Right ventricle myocardium superior (tissue), 1 donor: Measurements from ENCODE around the gene TMSB4X. TPM values are rescaled to one million over a fixed set of nuclear protein-coding genes. Genes with fewer than 3 reads are reported as not detected.
"Not testable (repeated sequence)": the region's sequence is repeated elsewhere in the genome, so short reads cannot be mapped to it uniquely, and the experiment has no call there.

Source experiments
- ATAC-seq: fragments of 200-7000 bp; cut with Tn5 transposase; one replicate; pipeline ENCODE4 v1.9.1; 2020; ENCODE audit warnings: mild to moderate bottlenecking; ENCODE audit not compliant: poor library complexity
- DNase-seq: peaks from one replicate; pipeline ENCODE4 v3.0.0-alpha.2; 2020
- intact Hi-C: fragments of 100-400 bp; cut with DNase I; formaldehyde crosslinking; loops from one replicate; pipeline ENCODE4 v1.11.2; 2022
- long read RNA-seq: library from polyadenylated mRNA; unstranded; transcript quantifications from one replicate; pipeline ENCODE4 v2.0.0, GENCODE V29; 2021
- total RNA-seq: library from RNA; stranded (reverse); fragmentation: NEBNext Ultra II Directional; extraction: Animal tissue kit (Norgen Biotek cat#: 25700); gene quantifications from one replicate; pipeline ENCODE4 v1.2.1, GENCODE V29; 2021
- donor health status: DM: no; HTN: yes; CAD: no; lungs with severe emphysema.

TMSB4X gene
- 875 TPM for total RNA-seq
- long read RNA-seq, transcript TMSB4X-204 (3 exons, 628 nt) = major isoform, 231 of 239 reads
- long read RNA-seq, partial matches to known transcripts = 0 of 239 reads
- long read RNA-seq, other reads (novel, unspliced or antisense) = 6 of 239 reads

DNA sequence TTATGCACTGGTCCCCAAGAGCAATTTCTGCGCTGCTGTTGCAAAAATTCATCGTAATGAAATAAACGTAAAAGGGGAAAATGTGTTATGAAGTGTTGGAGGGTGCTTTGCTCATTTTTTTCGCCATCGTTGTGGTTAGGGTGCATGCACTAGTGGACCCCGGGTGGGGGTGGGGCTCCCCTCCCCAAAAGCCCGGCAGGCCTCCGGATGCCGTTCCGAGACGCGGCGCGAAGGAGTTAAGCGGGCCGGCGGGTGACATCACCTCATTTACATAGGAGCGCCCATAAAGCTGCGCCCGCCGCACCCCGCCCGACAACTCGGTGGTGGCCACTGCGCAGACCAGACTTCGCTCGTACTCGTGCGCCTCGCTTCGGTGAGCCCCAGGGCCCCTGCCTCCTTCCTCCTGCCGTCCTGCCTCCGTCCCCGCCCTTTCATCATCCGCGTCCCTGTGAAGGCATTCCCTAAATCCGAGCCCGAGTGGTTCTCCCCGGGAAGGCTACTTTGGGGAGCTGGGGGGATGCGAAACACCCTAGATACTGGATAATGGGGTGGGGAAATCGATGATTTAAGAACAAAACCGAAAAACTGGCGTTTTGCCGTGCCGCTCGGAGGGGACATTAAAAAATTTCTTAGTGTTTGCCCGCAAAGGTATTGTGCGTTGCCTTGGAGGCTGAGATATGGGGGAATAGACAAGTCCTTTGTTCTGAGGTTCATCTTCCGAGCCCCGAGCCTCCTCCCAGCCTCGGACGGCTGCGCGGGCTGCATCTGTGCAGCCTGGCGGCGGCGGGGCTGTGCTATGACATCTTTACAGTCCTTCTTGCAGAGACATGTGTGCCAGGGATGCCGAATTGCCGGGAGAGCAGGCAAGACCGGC is at the start of gene TMSB4X:
Gene TMSB4X, plus strand, starts transcription at position 315 of the 874 bp plus-strand sequence.
- peak; percentile 84 for ATAC-seq
- DNase-seq = peak; percentile 90
- intact Hi-C loops = loop anchor here (5.0 kb wide), 1 partner anchor 512 kb away; no protein-coding TSS in a partner anchor

DNA sequence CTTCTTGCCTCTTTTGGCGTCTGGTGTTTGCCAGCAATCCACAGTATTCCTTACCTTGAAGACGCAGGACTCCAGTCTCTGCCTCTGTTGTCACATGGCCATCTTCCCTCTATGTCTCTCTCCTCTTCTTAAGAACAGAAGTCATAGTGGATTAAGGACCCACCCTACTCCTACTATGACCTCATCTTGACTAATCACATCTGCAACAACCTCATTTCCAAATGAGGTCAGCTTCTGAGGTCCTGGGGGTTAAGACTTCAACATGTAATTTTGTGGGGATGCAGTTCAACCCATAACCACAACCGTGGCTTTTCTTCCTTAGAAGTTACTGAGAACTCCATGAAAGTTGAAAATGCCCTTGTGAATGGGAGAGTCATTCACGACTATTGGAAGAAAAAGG is 45.2 kb upstream of the TMSB4X start:
- ATAC-seq = no peak
- no peak for DNase-seq
- intact Hi-C loops = no loop called here

DNA sequence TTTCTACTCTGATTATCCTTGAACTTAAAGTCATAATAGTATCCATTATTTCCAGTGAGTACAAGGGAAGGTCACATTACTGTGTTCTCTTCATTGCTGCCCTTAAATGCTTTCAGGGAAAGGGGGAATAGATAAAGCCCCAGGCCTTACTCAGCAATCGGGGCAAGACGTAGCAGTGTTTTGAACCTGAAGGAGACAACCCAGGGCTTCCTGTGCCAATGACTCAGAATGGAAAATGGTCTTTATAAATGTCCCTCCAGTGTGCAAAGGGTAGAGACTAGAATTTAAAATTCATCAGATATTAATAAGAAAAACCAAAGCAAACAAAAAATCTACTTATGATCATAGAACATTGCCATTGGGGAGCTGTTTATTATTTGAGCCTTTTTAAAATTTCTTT is 44.8 kb upstream of the TMSB4X start:
- ATAC-seq (no peak), DNase-seq (no peak)
- intact Hi-C loops = no loop called here

DNA sequence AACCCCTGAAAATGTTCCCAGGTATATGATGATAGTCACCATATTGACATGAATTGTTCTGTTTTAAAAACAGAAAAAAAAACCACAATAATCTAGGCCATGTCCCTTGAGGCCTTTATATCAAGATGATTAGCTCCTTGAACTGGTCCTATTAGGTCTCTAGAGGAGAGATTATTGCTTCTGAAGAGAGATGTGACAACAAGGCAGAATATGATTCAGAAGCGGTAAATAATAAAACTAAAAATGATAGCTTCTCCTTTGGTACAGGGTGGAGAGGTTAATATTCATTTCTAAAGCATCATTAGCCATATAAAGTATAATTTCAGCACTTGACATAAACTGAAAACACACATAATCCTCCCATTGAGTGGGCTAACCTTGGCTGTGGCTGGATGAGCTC is 42.7 kb upstream of the TMSB4X start:
- ATAC-seq = no peak
- DNase-seq = no peak
- intact Hi-C loops = no loop called here

DNA sequence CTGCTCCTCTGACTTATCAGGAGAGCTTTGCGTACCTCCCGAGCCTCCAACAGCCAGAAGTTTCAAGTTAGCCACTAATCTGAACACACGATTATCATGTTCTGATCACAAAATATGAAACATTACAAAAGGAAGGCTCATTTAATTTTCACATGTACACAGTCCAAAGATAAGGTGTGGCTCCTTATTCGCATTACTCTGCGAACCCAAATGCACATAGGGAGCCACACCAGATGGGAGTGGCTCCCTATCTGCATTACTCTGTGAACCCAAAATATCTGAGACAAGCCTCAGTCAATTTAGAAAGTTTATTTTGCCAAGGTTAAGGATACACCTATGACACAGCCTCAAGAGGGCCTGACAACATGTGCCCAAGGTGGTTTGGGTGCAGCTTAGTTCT is 40.1 kb upstream of the TMSB4X start:
- intact Hi-C loops = no loop called here
- DNase-seq (no peak), ATAC-seq (no peak)

DNA sequence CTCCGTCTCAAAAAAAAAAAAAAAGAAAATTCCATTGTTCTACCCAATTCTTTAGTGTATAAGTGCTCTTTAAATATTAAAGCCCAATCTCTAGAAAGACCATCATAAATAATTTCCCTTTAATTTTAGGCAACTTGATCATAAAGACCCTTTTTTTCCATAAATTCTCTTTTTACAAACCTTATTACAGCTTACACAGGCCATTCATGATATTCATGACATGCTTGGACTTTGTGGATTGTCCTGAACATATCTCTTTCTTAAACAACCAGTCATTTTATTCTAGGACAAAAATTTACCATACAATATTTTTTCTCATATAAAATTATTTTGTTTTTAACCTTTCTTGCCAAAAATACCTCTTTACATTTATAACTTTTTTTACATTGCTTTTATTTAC is 38.0 kb upstream of the TMSB4X start:
- ATAC-seq (no peak), DNase-seq (no peak)
- intact Hi-C loops = no loop called here

DNA sequence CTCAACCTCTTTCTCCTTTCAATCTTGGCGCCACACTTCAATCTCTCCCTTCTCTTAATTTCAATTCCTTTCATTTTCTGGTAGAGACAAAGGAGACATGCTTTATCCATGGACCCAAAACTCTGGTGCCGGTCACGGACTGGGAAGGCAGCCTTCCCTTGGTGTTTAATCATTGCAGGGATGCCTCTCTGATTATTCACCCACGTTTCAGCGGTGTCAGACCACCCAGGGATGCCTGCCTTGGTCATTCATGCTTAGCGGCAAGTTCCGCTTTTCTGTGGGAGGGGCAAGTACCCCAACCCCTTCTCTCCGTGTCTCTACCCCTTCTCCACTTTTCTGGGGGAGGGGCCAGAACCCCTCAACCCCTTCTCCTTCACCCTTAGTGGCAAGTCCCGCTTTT is 34.4 kb upstream of the TMSB4X start:
- ATAC-seq, DNase-seq, intact Hi-C loops: not testable (repeated sequence)

DNA sequence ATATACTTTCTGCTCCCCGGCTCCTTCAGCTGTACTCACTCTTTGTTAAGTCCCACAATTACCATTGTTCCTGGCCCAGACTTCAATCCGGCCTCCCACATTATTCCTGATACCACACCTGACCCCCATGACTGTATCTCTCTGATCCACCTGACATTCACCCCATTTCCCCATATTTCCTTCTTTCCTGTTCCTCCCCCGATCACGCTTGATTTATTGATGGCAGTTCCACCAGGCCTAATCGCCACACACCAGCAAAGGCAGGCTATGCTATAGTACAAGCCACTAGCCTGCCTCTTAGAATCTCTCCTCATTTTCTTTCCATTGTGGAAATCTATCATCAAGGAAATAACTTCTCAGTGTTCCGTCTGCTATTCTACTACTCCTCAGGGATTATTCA is 31.3 kb upstream of the TMSB4X start:
- DNase-seq, intact Hi-C loops, ATAC-seq: not testable (repeated sequence)

DNA sequence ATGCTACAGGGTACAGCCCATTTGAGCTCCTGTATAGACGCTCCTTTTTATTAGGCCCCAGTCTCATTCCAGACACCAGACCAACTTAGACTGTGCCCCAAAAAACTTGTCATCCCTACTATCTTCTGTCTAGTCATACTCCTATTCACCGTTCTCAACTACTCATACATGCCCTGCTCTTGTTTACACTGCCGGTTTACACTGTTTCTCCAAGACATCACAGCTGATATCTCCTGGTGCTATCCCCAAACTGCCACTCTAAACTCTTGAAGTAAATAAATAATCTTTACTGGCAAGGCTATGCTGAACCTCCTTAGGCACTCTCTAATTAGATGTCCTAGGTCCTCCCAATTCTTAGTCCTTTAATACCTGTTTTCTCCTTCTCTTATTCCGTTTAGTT is 30.5 kb upstream of the TMSB4X start:
- ATAC-seq, DNase-seq, intact Hi-C loops: not testable (repeated sequence)

DNA sequence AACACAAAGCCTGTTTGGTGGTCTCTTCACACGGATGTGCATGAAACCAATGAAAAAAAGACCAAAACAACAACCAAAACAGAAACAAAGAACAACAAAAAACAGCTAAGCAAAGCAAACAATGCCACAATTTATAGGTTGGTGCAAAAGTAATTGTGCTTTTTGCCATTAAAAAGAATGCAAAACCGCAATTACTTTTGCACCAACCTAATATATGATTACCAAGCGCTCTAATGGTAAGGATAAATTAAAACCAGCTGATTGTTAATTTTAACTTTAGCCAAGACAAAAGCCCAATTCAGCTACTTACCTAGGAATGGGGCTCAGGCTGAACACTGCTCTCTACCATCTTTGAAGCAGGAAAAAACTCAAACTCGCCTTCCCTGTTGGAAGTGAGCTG is 29.4 kb upstream of the TMSB4X start:
- intact Hi-C loops = no loop called here
- ATAC-seq = no peak

DNA sequence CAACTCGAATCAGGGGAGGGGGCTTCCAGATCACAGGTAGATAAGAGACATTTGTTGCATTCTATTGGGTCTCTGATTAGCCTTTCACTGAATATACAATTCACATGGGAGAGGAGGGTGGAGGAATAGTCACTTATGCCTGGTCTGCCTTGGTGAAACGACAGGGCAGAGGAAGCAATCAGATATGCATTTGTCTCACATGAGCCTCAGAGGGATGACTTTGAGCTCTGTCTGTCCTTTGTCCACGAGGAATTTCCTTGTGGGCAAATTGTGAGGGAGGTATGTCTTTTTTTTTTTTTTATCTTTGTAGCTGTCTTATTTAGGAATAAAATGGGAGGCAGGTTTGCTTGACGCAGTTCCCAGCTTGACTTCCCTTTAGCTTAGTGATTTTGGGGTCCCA is 28.5 kb upstream of the TMSB4X start:
- ATAC-seq = no peak
- no peak for DNase-seq
- intact Hi-C loops = no loop called here

More for the DNA sequence above, 29.4 kb upstream of the TMSB4X start:
- DNase-seq = no peak

DNA sequence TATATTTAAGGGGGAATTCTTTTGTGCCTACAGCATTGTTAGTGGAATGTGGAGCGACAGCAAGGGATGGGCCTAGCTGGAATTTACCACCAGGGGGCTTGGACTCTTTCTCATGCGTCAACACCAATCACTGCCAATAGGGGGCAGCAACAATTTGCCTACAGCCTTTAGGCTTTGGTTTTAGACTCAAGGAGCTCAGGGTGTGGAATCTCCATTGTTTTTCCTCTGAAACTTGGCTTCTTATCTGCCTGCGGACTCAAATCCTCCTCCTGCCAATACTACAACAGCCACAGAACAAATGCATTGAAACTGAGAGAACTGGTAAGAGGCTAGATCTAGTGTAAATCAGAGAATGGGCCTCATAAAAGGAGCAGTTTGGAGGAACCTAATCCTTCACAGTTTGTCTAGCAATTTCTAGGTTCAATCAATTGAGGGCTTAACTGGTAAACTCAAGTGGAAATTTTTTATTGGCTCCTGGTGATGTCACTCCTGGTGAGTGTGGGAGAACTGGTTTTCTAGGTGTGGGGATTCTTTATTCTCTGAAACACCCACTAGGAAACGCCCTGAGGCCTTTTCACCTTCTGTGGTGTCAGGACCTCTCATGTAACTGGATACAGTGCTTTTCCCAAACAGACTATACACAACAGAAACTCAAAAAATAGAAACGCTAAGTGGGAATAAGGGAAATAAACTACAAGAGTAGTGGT is 27.9 kb upstream of the TMSB4X start:
- intact Hi-C loops = no loop called here
- DNase-seq (no peak), ATAC-seq (peak; percentile 79)

DNA sequence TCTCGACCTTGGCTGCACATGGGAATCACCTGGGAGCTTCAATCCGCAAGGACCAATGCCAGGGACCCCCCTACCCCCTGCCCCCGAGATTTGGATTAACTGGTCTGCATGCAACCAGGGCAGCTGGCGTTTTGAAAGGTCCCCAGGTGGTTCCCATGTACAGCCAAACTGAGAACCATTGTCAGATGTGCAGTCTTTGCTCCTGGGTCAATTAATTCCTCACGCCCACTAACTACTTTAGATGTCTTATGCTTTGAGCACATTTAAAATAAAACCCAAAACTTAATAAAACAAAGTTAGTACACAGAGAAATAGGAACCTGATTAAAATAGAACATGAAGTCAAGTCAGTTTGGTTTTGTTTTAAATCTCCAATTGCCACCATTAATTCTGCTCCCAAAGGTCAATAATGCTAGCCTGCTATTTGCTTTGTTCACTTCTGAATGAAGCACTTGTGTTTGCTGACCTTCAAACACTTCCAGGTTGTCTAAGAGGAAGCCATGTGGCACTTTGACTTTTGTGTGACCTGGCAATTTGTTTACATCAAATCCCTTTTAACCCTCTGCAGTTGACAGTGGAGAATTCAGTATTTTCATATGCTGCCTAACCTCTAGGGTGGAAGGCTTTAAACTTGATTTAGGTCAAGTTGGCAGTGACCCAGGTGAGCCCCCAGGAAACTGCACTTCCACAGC is 27.2 kb upstream of the TMSB4X start:
- DNase-seq (no peak), ATAC-seq (no peak)
- intact Hi-C loops = no loop called here

DNA sequence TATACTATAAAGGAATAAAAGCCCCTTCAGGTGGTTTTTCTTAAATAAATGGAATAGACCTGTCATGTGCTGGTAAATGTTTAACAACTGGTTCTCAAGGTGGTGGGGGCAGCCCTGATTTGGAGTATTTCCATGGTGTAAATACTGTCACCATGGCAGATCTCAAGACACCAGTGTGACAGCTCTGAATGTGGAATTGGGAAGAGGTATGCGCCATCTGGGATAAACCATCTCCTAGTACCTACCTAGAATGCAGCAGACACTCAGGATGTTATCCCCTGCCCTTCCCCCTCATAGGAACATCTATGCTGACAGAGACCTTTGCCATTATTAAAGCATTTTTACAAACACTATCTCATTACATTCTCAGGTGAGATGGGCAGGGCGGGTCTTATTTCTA is 26.4 kb upstream of the TMSB4X start:
- DNase-seq (no peak), ATAC-seq (no peak)
- intact Hi-C loops = no loop called here

DNA sequence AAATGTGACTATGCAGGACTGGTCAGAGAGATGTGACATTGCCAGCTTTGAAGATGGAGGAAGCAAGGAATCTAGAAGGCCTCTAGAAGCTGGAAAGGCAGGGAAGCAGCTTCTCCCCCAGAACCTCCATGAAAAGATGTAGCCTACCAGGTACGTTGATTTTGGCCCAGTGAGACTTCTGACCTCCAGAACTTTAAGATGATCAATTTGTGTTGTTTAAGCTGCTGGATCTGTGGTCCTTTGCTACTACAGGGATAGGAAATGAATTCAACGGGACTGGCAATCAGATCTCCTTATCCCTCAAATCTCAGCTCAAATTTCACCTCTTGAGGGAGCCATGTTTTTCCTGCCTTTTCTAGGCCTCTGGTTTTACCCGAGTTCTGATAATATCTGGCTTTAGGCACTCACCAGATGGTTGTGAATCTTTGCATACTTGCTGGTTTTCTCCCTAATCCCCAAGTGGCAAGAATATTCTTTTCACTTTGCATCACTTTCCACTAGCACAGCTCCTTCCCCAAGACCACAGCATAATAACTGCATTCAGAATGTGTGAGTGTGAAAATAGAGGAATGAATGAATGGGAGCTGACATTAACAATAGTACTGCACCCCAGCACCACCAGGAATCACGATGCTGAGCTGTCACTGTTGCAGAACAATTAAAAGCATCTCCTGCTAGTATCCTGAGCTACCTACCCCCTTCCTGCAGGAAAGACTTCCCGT is 25.5 kb upstream of the TMSB4X start:
- no peak for ATAC-seq
- intact Hi-C loops = no loop called here
- no peak for DNase-seq

DNA sequence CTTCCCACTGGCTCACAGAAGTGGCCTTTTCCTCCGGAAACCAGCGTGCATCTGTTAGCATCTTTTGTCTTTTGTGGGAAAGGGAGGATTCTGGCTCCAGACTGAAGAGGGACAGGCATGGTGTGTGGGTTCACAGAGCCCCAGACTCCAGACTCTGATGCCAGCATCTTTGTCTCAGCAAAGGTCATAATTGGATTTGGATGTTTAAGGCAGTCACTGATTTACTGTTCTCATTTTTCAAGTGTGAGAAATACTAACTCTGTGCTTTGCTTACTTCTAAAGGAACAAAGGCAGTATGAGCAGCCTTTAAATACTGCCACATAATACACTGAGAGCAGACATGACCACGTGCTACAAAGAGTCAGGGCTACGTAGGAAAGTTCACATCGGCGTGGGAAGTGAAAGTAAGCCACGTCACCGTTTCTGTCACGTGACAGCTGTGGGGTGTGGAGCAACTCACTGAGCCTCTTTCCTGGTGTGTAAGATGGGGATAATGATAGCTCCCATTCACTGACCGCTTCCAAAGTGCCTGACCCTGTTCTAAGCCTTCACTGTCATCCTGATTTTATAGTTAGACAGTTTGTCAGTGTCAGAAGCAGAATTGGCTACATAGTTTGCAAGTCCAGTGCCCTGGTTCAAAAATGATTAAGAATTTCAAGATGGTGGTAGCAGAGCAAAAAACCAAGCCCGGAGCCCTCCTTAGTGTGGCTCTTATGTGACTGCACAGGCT is 24.8 kb upstream of the TMSB4X start:
- peak; percentile 90 for ATAC-seq
- peak; percentile 79 for DNase-seq
- intact Hi-C loops = no loop called here

DNA sequence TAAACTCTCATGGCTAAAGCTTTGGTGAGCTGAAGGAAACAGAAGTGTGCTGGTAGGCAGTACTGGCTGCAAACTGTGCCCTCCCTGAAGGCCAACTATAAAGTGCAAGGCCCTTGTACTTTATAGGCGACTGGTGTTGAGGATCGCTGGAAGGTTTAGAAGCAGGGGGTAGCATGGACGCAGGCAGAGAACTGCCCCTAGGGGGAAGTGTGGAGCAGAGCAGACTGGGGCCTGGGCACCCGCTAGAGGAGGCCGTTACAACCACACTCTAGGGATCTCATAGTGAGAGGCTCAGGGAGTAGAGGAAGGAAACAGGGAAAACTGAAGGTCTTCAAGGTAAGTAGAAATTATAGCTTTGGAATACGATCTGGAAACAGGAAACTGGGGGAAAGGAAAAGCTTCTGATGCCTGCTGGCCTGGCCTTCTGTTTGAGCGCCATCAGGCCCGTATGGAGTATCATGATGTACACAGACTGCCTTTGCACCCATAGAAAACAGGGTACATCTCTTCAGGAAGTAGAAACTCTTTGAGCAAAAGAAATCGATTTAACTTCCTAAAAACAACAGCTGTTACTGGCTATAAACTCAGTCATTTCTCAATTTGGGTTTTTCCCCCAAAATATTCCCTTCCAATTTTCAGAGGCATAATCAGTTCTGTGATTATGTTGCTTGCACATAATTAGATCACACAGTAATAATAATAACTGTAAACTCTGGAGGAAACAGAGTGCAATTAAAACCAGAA is 23.9 kb upstream of the TMSB4X start:
- peak; percentile 44 for ATAC-seq
- no peak for DNase-seq
- intact Hi-C loops = no loop called here
